Adrenal gland (tissue), 12 donors: Measurements from ENCODE around the gene MRAS. TPM values are rescaled to one million over a fixed set of nuclear protein-coding genes. Genes with fewer than 3 reads are reported as not detected.

ENCODE experiments used
- DNase-seq, 7 donors: peaks; one replicate each; pipeline ENCODE4 v3.0.0-alpha.2; 2019 to 2020
- H3K27ac ChIP-seq, 5 donors: fragments of 200-600 bp; sonication (generic) in 4 of 5; 1 replicate in 3 of 5; 2 replicates in 2 of 5; pipeline versions ENCODE4 v1.5.1 to v1.8.0; 2016 to 2020; ENCODE audit warnings: mild to moderate bottlenecking in 1 of 5
- H3K27me3 ChIP-seq: fragments of 200-600 bp; 2 replicates; pipeline ENCODE4 v1.8.0; 2021
- H3K36me3 ChIP-seq, 2 donors: fragments of 200-600 bp; replicated peaks in 1 of 2; 1 replicate in 1 of 2; 2 replicates in 1 of 2; pipeline versions ENCODE4 v1.5.1 to v1.8.0; 2018 to 2022
- H3K4me1 ChIP-seq, 2 donors: fragments of 200-600 bp; replicated peaks in 1 of 2; 1 replicate in 1 of 2; 2 replicates in 1 of 2; pipeline versions ENCODE4 v1.5.1 to v1.8.0; 2018 to 2021
- H3K4me3 ChIP-seq, 4 donors: fragments of 200-600 bp; sonication (generic) in 3 of 4; one replicate each; pipeline ENCODE4 v1.5.1; 2016 to 2018
- H3K9me3 ChIP-seq, 3 donors: fragments of 200-600 bp; sonication (generic) in 1 of 3; replicated peaks in 1 of 3; 1 replicate in 2 of 3; 2 replicates in 1 of 3; pipeline versions ENCODE4 v1.5.1 to v1.8.0; 2016 to 2021
- POLR2A ChIP-seq, 2 donors: fragments of 450-650 bp; IDR thresholded peaks; one replicate each; pipeline ENCODE4 v1.6.1; 2017; ENCODE audit warnings: antibody characterized with exemption in 2 of 2, mild to moderate bottlenecking in 2 of 2, moderate library complexity in 1 of 2
- WGBS, 4 donors: extraction: QIAGEN DNeasy Blood & Tissue Kit in 2 of 4; methylation state at CpG; one replicate each; pipeline versions ENCODE4 v1.1.5 to v1.1.7; 2013 to 2017; 5-methylcytosine and 5-hydroxymethylcytosine counted together
- intact Hi-C, 2 donors: fragments of 100-400 bp; cut with DNase I; formaldehyde crosslinking; loops; one replicate each; pipeline versions ENCODE4 v1.14.1 to v1.15.0; 2022 to 2023
- polyA plus RNA-seq, 3 donors: library from polyadenylated mRNA; stranded (reverse); fragments of 200-250 nt in 2 of 3; fragments of 350-450 nt in 1 of 3; fragmentation: Illumina TruSeq in 1 of 3; extraction: RNeasy Lipid Tissue Mini Kit (QIAGEN cat#74804) in 1 of 3; gene quantifications; one replicate each; pipeline ENCODE4 v1.2.3, GENCODE V29; 2013 to 2014
- total RNA-seq, 9 donors: library from RNA; depleted of rRNA in 4 of 9; stranded (reverse); fragments of >200 nt in 4 of 9; fragments of 120-200 nt in 1 of 9; fragmentation: NEBNext Ultra II Directional in 1 of 9; extraction: Animal tissue kit (Norgen Biotek cat#: 25700) in 1 of 9; gene quantifications; one replicate each; pipeline versions ENCODE4 v1.1.0 to v1.2.4, GENCODE V29; 2013 to 2023
- TF ChIP-seq, protein P1 (sequence below), 6 experiments: fragments of 450-650 bp in 4 of 6; fragments of 200-600 bp in 2 of 6; sonication (generic) in 1 of 6; IDR thresholded peaks; 1 replicate in 5 of 6; 2 replicates in 1 of 6; pipeline versions ENCODE4 v1.5.1 to v1.8.0; 2016 to 2021; ENCODE audit warnings: antibody characterized with exemption in 6 of 6, mild to moderate bottlenecking in 2 of 6, moderate library complexity in 1 of 6
- donor health status: healthy with polysubstance abuse.
- donor health status: Bipolar disorder and iron deficiency.
- donor health status: DM: yes; HTN: yes; CAD: no.
- donor health status: DM: no; HTN: no; CAD: no.
- donor health status: DM: no; HTN: no; CAD: no.
- donor health status: DM: yes; HTN: yes; CAD: no.

The MRAS gene
- total and polyA plus RNA-seq, 12 donors = 47.9 to 337 (median 109) TPM

DNA sequence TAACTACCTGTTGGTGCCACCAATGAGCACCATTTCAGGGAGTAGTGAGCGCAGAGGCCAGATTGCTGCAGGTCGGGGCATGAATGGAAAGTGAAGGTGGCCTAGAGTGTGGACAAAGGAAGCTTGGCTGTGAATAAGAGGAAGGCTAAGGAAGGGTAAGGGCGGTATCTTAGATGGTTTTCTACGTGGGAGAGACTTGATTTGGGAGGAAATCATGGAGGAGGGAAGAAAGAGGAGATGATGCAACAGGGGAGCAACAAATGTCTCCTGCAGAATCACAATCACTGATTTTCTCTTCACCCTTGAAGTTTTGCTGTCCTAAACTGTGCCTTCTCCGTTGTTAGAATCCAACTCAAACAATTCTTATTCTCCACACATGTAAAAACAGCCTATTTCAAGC lies 40.5 kb upstream of the MRAS start:
- 84 to 92% (median 88%) methylated on average over 5 of the region's 5 CpGs for WGBS, 4 donors
- DNase-seq = no peak
- Histone ChIP-seq H3K4me1 (no peaks in the 10 kb centered on the region), H3K27ac (no peak overlapping the region), H3K4me3 (no peak overlapping the region), H3K9me3 (no peaks in the 10 kb centered on the region), H3K27me3 (no peaks in the 10 kb centered on the region), H3K36me3 (no peaks in the 10 kb centered on the region)
- TF ChIP-seq POLR2A (IDR thresholded peaks at IDR 0.05) = no peak
- TF ChIP-seq, protein P1, sequence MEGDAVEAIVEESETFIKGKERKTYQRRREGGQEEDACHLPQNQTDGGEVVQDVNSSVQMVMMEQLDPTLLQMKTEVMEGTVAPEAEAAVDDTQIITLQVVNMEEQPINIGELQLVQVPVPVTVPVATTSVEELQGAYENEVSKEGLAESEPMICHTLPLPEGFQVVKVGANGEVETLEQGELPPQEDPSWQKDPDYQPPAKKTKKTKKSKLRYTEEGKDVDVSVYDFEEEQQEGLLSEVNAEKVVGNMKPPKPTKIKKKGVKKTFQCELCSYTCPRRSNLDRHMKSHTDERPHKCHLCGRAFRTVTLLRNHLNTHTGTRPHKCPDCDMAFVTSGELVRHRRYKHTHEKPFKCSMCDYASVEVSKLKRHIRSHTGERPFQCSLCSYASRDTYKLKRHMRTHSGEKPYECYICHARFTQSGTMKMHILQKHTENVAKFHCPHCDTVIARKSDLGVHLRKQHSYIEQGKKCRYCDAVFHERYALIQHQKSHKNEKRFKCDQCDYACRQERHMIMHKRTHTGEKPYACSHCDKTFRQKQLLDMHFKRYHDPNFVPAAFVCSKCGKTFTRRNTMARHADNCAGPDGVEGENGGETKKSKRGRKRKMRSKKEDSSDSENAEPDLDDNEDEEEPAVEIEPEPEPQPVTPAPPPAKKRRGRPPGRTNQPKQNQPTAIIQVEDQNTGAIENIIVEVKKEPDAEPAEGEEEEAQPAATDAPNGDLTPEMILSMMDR (IDR thresholded peaks at IDR 0.05) = no peak
- intact Hi-C loops = no loop called here

DNA sequence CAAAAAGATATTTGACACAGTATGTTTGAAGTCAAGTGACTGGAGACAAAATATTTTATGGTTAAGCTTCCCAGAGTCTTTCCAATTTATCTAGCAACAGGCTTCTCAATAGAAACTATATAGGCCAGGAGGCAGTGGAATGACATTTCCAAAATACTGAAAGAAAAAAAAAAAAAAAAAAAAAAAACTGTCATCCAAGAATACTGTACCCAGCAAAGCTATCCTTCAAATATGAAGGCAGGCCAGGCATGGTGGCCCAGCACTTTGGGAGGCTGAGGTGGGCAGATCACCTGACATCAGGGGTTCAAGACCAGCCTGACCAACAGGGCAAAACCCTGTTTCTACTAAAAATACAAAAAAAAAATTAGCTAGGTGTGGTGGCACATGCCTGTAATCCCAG lies 39.6 kb upstream of the MRAS start:
- intact Hi-C loops = no loop called here
- Histone ChIP-seq H3K9me3 (no peaks in the 10 kb centered on the region), H3K27ac (no peak overlapping the region), H3K4me1 (no peaks in the 10 kb centered on the region), H3K36me3 (no peaks in the 10 kb centered on the region), H3K27me3 (no peaks in the 10 kb centered on the region), H3K4me3 (no peak overlapping the region)
- no peak for DNase-seq
- no peak for TF ChIP-seq POLR2A (IDR thresholded peaks at IDR 0.05)
- TF ChIP-seq, protein P1 (IDR thresholded peaks at IDR 0.05) = no peak

DNA sequence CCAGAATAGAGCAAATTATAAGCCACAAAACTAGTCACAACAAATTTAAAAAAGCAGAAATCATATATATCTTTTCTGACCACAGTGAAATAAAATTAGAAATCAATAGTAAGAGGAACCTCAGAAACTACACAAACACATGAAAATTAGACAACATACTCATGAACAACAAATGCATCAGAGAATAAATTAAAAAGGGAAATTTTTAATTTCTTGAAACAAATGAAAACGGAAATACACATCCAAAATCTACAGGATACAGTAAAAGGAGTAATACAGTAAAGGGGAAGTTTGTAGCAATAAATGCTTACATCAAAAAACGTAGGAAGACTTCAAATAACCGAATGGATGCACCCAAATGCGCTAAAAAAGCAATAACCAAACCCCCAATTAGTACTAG lies 37.9 kb upstream of the MRAS start:
- intact Hi-C loops = no loop called here
- Histone ChIP-seq H3K27ac (no peak overlapping the region), H3K4me3 (no peak overlapping the region), H3K27me3 (no peaks in the 10 kb centered on the region), H3K4me1 (no peaks in the 10 kb centered on the region), H3K36me3 (no peaks in the 10 kb centered on the region), H3K9me3 (no peaks in the 10 kb centered on the region)
- TF ChIP-seq, protein P1 (IDR thresholded peaks at IDR 0.05) = no peak
- TF ChIP-seq POLR2A (IDR thresholded peaks at IDR 0.05) = no peak
- DNase-seq = no peak
- WGBS, 4 donors = 70 to 82% (median 78%) methylated on average over 4 of the region's 4 CpGs

DNA sequence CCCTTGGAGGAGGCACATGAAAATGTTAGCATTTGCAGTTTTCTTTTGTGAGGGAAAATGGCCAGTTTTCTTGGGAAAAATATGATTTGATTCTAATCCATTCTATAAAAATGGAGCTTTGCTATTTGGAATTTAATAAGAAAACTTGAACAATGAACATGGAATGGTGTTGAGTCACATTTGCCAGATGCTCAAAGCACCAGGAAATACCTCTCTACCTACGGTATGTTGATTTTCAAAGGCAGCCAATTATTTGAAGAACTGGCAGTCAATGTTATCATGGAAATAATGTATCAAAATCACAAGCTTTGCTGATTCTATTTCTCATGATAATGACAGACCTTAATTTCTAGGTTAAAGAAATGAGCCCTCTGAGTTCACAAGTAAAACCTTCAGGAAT lies 33.6 kb upstream of the MRAS start:
- no peaks in the 10 kb centered on the region for H3K36me3 ChIP-seq
- no peak for TF ChIP-seq POLR2A (IDR thresholded peaks at IDR 0.05)
- TF ChIP-seq, protein P1 (IDR thresholded peaks at IDR 0.05) = no peak
- no peak overlapping the region for H3K4me3 ChIP-seq
- no peak for DNase-seq
- WGBS, 4 donors = 67 to 85% (median 75%) methylated on average over 1 of the region's 1 CpG
- H3K4me1 ChIP-seq = no peaks in the 10 kb centered on the region
- intact Hi-C loops = no loop called here
- no peaks in the 10 kb centered on the region for H3K27me3 ChIP-seq
- H3K9me3 ChIP-seq = no peaks in the 10 kb centered on the region
- no peak overlapping the region for H3K27ac ChIP-seq
